ENCODE measurements around the gene SAP25.

DNA sequence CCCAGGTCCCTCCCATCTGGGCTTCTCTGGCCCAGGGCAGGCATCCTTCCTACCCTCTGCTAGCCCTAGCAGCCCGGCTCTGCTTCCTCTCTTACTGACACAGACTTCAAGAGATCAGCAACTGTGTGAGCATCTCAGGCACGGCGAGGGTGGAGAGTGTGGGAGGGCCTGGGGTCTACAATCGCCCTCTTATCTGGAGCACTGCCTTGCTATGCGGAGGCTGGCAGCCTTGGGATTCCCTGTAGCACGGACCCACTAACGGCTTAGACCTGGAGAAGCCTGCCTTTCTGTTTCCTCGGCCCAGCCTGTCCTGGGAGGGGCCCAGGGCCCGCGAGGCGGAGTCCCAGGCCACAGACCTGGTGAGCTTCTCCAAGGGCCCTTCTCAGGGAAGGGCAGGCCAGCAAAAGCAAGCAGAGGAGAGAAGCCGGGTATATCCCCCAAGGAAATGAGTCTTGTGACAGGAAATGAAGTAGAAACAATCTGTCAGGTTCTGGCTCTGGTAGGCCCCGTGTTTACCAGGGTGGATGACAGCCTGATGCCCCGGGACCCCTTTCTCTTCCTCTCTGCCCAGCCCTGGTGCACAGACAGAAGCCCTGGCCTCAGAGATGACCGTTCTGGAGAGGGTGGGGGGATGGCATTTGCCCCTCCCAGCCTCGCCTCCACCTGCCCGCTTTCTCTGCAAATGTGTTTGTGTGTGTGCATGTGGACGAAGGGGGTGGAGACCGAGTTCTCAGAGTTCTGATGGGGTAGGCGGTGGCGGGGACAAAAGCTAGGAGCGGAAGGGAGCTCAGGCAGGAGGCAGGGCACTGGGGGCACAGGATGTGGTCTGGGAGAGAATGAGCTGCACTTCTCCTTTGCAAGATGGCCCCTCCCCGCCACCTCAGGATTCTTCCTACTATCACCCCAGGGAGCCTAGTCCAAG, 9.7 kb upstream of the SAP25 start:
- TF ChIP-seq CTCF (IDR thresholded peaks at IDR 0.05) = no peak
- TF ChIP-seq GABPA (IDR thresholded peaks at IDR 0.05; ENCODE audit: low read depth) = no peak
- no peak for TF ChIP-seq EP300 (IDR thresholded peaks at IDR 0.05; ENCODE audit: borderline replicate concordance in 1 of 2, low read depth in 1 of 2, low read length in 1 of 2)
- TF ChIP-seq, protein P1, sequence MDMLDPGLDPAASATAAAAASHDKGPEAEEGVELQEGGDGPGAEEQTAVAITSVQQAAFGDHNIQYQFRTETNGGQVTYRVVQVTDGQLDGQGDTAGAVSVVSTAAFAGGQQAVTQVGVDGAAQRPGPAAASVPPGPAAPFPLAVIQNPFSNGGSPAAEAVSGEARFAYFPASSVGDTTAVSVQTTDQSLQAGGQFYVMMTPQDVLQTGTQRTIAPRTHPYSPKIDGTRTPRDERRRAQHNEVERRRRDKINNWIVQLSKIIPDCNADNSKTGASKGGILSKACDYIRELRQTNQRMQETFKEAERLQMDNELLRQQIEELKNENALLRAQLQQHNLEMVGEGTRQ (IDR thresholded peaks at IDR 0.05; ENCODE audit: borderline replicate concordance, low read depth, low read length) = no peak
- TF ChIP-seq, protein P2, sequence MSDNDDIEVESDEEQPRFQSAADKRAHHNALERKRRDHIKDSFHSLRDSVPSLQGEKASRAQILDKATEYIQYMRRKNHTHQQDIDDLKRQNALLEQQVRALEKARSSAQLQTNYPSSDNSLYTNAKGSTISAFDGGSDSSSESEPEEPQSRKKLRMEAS (IDR thresholded peaks at IDR 0.05; ENCODE audit: low read depth) = no peak
- no peak for TF ChIP-seq EZH2phosphoT487 (IDR thresholded peaks at IDR 0.05; ENCODE audit: borderline replicate concordance, low read depth)
- no peak for TF ChIP-seq RFX5 (IDR thresholded peaks at IDR 0.05; ENCODE audit: low read length)
- TF ChIP-seq, protein P3, sequence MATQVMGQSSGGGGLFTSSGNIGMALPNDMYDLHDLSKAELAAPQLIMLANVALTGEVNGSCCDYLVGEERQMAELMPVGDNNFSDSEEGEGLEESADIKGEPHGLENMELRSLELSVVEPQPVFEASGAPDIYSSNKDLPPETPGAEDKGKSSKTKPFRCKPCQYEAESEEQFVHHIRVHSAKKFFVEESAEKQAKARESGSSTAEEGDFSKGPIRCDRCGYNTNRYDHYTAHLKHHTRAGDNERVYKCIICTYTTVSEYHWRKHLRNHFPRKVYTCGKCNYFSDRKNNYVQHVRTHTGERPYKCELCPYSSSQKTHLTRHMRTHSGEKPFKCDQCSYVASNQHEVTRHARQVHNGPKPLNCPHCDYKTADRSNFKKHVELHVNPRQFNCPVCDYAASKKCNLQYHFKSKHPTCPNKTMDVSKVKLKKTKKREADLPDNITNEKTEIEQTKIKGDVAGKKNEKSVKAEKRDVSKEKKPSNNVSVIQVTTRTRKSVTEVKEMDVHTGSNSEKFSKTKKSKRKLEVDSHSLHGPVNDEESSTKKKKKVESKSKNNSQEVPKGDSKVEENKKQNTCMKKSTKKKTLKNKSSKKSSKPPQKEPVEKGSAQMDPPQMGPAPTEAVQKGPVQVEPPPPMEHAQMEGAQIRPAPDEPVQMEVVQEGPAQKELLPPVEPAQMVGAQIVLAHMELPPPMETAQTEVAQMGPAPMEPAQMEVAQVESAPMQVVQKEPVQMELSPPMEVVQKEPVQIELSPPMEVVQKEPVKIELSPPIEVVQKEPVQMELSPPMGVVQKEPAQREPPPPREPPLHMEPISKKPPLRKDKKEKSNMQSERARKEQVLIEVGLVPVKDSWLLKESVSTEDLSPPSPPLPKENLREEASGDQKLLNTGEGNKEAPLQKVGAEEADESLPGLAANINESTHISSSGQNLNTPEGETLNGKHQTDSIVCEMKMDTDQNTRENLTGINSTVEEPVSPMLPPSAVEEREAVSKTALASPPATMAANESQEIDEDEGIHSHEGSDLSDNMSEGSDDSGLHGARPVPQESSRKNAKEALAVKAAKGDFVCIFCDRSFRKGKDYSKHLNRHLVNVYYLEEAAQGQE (IDR thresholded peaks at IDR 0.05; ENCODE audit: low read depth, low read length) = no peak
- TF ChIP-seq RAD21 (IDR thresholded peaks at IDR 0.05; ENCODE audit: low read length) = no peak
- no peak for TF ChIP-seq IRF3 (IDR thresholded peaks at IDR 0.05; ENCODE audit: low read depth, low read length)
- TF ChIP-seq GATA2 (CRISPR knock-in tag; IDR thresholded peaks at IDR 0.05) = no peak
- no peak for TF ChIP-seq NRF1 (IDR thresholded peaks at IDR 0.05; ENCODE audit: low read depth, low read length)
- no peak for TF ChIP-seq CHD2 (IDR thresholded peaks at IDR 0.05; ENCODE audit: low read length, partially characterized antibody)
- TF ChIP-seq POLR2AphosphoS5 (IDR thresholded peaks at IDR 0.05; ENCODE audit: low read depth, low read length) = no peak

All from SK-N-SH (cell line).